K562 (cell line): ENCODE measurements around the gene AK5. TPM values are rescaled to one million over a fixed set of nuclear protein-coding genes. Genes with fewer than 3 reads are reported as not detected.

ENCODE experiments used
- ATAC-seq: fragments of 200-7000 bp; cut with Tn5 transposase; 3 replicates; pipeline ENCODE4 v1.9.1; 2020; ENCODE audit warnings: moderate library complexity
- BruUV-seq: library from RNA; stranded (reverse); fragments of 400-500 nt; replicated peaks from 2 replicates; lab custom pipeline; 2021; lab: Mats Ljungman, UMichigan
- CTCF ChIA-PET: fragments of 300-600 bp; formaldehyde crosslinking; extraction: SDS; loops from one replicate; lab custom pipeline; 2021; ENCODE audit warnings: low intra/inter-chr PET ratio; lab: Yijun Ruan, JAX
- POLR2A ChIA-PET: fragments of 300-600, 350-650 bp; sonication (Branson Sonifier 250); formaldehyde crosslinking; extraction: SDS; loops from one replicate; lab custom pipeline; 2021; ENCODE audit warnings: antibody characterized with exemption, inconsistent platforms; lab: Yijun Ruan, JAX
- DNase-seq, 4 experiments: peaks; one replicate each; pipeline versions ENCODE4 v3.0.0 to v3.0.0-alpha.2; 2011 to 2018; ENCODE audit warnings: low spot score in 3 of 4, mixed read lengths in 3 of 4; ENCODE audit errors: extremely low read depth in 1 of 4
- FAIRE-seq: peaks from 2 replicates; lab custom pipeline; 2011; peaks lifted over from hg19 to GRCh38; lab: Jason Lieb, UNC
- H2AFZ ChIP-seq: 2 replicates; pipeline ENCODE4 v1.6.0; 2011; ENCODE audit warnings: low read depth, low read length, control low read depth, inconsistent platforms
- H3K27ac ChIP-seq: fragments of 200-600 bp; 3 replicates; pipeline ENCODE4 v1.8.0; 2011; ENCODE audit warnings: low read depth, mild to moderate bottlenecking, control low read depth, inconsistent platforms, low read length, moderate library complexity, mixed read lengths; ENCODE audit errors: extremely low read depth
- H3K27me3 ChIP-seq, 2 experiments: fragments of 300-600 bp in 1 of 2; 2 replicates in 1 of 2; 3 replicates in 1 of 2; pipeline versions ENCODE4 v1.6.0 to v1.8.0; 2011; ENCODE audit warnings: inconsistent platforms in 2 of 2, low read length in 2 of 2, mild to moderate bottlenecking in 1 of 2, mixed read lengths in 1 of 2, moderate library complexity in 1 of 2; ENCODE audit not compliant: control insufficient read depth in 2 of 2, insufficient read depth in 2 of 2
- H3K36me3 ChIP-seq: fragments of 300-600 bp; 3 replicates; pipeline ENCODE4 v1.8.0; 2011; ENCODE audit warnings: mild to moderate bottlenecking, low read length, inconsistent platforms; ENCODE audit not compliant: control insufficient read depth, insufficient read depth
- H3K4me1 ChIP-seq, 2 experiments: fragments of 200-600 bp in 1 of 2; replicated peaks in 1 of 2; 2 replicates in 1 of 2; 3 replicates in 1 of 2; pipeline versions ENCODE4 v1.5.1 to v1.8.0; 2011; ENCODE audit warnings: inconsistent platforms in 2 of 2, low read length in 2 of 2, mild to moderate bottlenecking in 1 of 2, mixed read lengths in 1 of 2, moderate library complexity in 1 of 2; ENCODE audit not compliant: control insufficient read depth in 2 of 2, insufficient read depth in 2 of 2
- H3K4me2 ChIP-seq: 2 replicates; pipeline ENCODE4 v1.6.1; 2011; ENCODE audit warnings: low read length, control low read depth, inconsistent platforms, mixed read lengths; ENCODE audit not compliant: insufficient read depth
- H3K4me3 ChIP-seq: fragments of 200-600 bp; sonication (generic), shearing (Covaris generic); 2 replicates; pipeline ENCODE4 v1.5.1; 2016; ENCODE audit warnings: control low read depth, inconsistent platforms
- H3K79me2 ChIP-seq: fragments of 200-600 bp; 3 replicates; pipeline ENCODE4 v1.8.0; 2011; ENCODE audit warnings: low read length, inconsistent platforms; ENCODE audit not compliant: control insufficient read depth, insufficient read depth
- H3K9ac ChIP-seq, 2 experiments: 2 replicates each; pipeline versions ENCODE4 v1.6.0 to v1.6.1; 2011; ENCODE audit warnings: low read depth in 2 of 2, low read length in 2 of 2, control low read depth in 1 of 2, inconsistent platforms in 1 of 2, mild to moderate bottlenecking in 1 of 2, mixed read lengths in 1 of 2; ENCODE audit not compliant: insufficient read depth in 1 of 2
- H3K9me1 ChIP-seq: one replicate; pipeline ENCODE4 v1.6.0; 2011; ENCODE audit warnings: inconsistent platforms, mild to moderate bottlenecking, low read length, moderate library complexity; ENCODE audit not compliant: control insufficient read depth, insufficient read depth
- H3K9me3 ChIP-seq: replicated peaks from 2 replicates; pipeline ENCODE4 v1.5.1; 2011; ENCODE audit warnings: low read depth, low read length, inconsistent platforms; ENCODE audit not compliant: control insufficient read depth, insufficient read depth
- H4K20me1 ChIP-seq: replicated peaks from 2 replicates; pipeline ENCODE4 v1.6.1; 2011; ENCODE audit warnings: low read length, inconsistent platforms, mixed read lengths; ENCODE audit not compliant: control insufficient read depth, insufficient read depth
- HCFC1 ChIP-seq: IDR thresholded peaks from 2 replicates; pipeline ENCODE4 v1.6.1; 2012; ENCODE audit warnings: low read depth, low read length, improper control_type of control experiment
- MCM3 ChIP-seq: fragments of 450-650 bp; IDR thresholded peaks from 2 replicates; pipeline ENCODE4 v1.6.1; 2016
- MYNN ChIP-seq, 2 experiments: sonication (generic); formaldehyde crosslinking in 1 of 2; IDR thresholded peaks; 2 replicates each; pipeline versions ENCODE4 v1.5.0 to v1.6.1; 2016 to 2020; ENCODE audit warnings: antibody characterized with exemption in 1 of 2, missing genetic modification reagents in 1 of 2
- NCOA1 ChIP-seq: fragments of 450-650 bp; IDR thresholded peaks from 2 replicates; pipeline ENCODE4 v1.6.1; 2016; ENCODE audit warnings: low read depth
- POLR2A ChIP-seq: fragments of 450-650 bp; conservative IDR thresholded peaks from 2 replicates; pipeline ENCODE4 v1.6.1; 2016
- SRSF3 ChIP-seq: fragments of 200-400 bp; formaldehyde crosslinking; IDR thresholded peaks from 2 replicates; pipeline ENCODE4 v1.6.1; 2016; ENCODE audit warnings: mild to moderate bottlenecking, low read length, moderate library complexity; ENCODE audit not compliant: insufficient read depth
- STAG1 ChIP-seq: sonication (generic); formaldehyde crosslinking; IDR thresholded peaks from 2 replicates; pipeline ENCODE4 v1.5.0; 2020; ENCODE audit warnings: missing genetic modification reagents, borderline replicate concordance
- TRIM24 ChIP-seq, 2 experiments: fragments of 450-650 bp; IDR thresholded peaks; 2 replicates each; pipeline ENCODE4 v1.6.1; 2016
- ZNF589 ChIP-seq: fragments of 200-800 bp; sonication (Bioruptor generic); IDR thresholded peaks from 2 replicates; pipeline ENCODE4 v1.6.1; 2016; ENCODE audit warnings: low read depth, missing genetic modification characterization, missing compliant biosample characterization
- ZNF778 ChIP-seq: fragments of 450-650 bp; formaldehyde crosslinking; IDR thresholded peaks from 2 replicates; pipeline ENCODE4 v1.4.0; 2020; ENCODE audit warnings: mild to moderate bottlenecking, moderate library complexity
- WGBS: fragments of 100-300 bp; shearing (Covaris generic); methylation state at CpG from one replicate; pipeline ENCODE4 v1.1.6; 2016; ENCODE audit warnings: low coverage, mixed read lengths; ENCODE audit not compliant: insufficient coverage; ENCODE audit errors: missing lambda C conversion rate; 5-methylcytosine and 5-hydroxymethylcytosine counted together
- in situ Hi-C: fragments of 300-500 bp; cut with MboI; formaldehyde crosslinking; loops from 4 replicates; pipeline ENCODE4 v1.15.0; 2018; ENCODE audit warnings: inconsistent platforms, mixed read lengths
- intact Hi-C: fragments of 100-400 bp; cut with micrococcal nuclease; formaldehyde crosslinking; loops from 2 replicates; pipeline ENCODE4 v1.14.2; 2022
- polyA plus RNA-seq, 8 experiments: library from polyadenylated mRNA; depleted of rRNA in 4 of 8; stranded (reverse) in 5 of 8; unstranded in 3 of 8; fragments of >200 nt; fragmentation: Nextera tagmentation in 2 of 8; fragmentation: Illumina TruSeq in 1 of 8; extraction: Ambion mirVana in 2 of 8; extraction: Trizol in 1 of 8; gene quantifications; 2 replicates each; pipeline versions ENCODE4 v1.2.1 to v1.2.3, GENCODE V29; 2011 to 2014; ENCODE audit warnings: inconsistent platforms in 1 of 8, missing spikeins in 1 of 8
- total RNA-seq, 7 experiments: library from RNA; depleted of rRNA in 6 of 7; stranded (reverse); fragments of >200 nt in 6 of 7; fragmentation: Illumina TruSeq in 2 of 7; extraction: Trizol in 2 of 7; gene quantifications; 2 replicates each; pipeline versions ENCODE4 v1.2.1 to v1.2.3, GENCODE V29; 2011 to 2021; ENCODE audit warnings: low replicate concordance in 1 of 7
- TF ChIP-seq, protein P1 (sequence below): fragments of 250-450 bp; sonication (Bioruptor Pico); IDR thresholded peaks from 2 replicates; pipeline ENCODE4 v1.5.0; 2021

The AK5 gene
- total and polyA plus RNA-seq, 9 of the 15 experiments (the other 6 are each of a cell fraction or from before 2014, with no cell fraction given), result 0.06 TPM; not detected in 8

DNA sequence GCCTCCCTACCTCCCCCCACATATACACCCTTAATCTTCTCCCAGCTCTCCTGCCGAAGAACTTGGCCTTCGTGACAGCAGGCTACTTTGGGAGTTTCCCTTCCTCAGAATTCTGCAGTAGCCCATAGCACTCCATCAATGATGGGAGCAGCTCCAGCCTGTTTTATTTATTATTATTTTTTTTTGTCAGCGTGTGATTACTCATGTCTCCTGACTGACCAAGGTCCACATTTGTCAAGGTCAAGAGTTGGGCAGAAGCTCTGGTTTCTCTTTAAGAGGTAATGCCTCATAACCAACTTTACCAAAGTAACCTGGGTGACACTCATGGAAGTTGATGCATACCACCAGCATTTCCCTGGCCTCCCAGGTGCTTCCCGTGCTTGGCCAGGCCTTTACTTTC, 275.2 kb downstream of the AK5 start (continued):
- TF ChIP-seq MCM3 (no peak), STAG1 (CRISPR knock-in tag) (no peak), NCOA1 (no peak), ZNF589 (no peak)
- TF ChIP-seq, protein P1, sequence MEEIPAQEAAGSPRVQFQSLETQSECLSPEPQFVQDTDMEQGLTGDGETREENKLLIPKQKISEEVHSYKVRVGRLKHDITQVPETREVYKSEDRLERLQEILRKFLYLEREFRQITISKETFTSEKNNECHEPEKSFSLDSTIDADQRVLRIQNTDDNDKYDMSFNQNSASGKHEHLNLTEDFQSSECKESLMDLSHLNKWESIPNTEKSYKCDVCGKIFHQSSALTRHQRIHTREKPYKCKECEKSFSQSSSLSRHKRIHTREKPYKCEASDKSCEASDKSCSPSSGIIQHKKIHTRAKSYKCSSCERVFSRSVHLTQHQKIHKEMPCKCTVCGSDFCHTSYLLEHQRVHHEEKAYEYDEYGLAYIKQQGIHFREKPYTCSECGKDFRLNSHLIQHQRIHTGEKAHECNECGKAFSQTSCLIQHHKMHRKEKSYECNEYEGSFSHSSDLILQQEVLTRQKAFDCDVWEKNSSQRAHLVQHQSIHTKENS (CRISPR knock-in tag), result no peak

DNA sequence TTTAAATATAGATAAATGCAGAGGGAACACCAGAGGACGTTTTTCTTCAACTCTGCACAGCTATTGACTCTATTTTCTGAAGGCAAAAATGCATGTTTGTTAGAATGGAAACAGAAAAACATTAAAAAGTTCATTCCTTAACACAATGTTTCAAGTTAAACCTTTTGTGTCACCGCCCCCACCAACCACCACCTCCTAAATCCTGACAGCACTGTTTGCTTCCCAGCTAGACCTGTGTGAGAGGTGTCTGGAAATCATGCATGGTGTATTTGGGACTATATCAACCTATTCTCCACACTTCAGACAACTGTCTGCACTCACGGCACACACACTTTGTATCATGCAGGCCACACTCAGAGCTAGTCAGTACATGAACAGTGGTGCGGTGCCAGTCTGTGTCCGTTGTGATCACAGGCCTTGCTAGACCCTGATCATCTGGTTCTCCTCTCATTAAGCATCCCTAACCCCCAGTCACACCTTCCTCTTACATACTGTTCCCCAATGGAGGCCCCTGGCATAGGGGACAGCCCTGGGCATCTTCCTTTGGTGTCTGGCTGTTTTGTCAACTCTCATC, 276.9 kb downstream of the AK5 start:
- CTCF ChIA-PET, result no interaction called here
- Histone ChIP-seq H3K27ac (no peak overlapping the region), H2AFZ (no peak overlapping the region), H3K79me2 (no peaks in the 10 kb centered on the region), H3K4me2 (no peak overlapping the region), H3K36me3 (peaks cover 6% of the 10 kb centered on the region; the same call in 1 of the 3 replicates), H3K27me3 (no peaks in the 10 kb centered on the region), H4K20me1 (no peaks in the 10 kb centered on the region), H3K9me1 (no peaks in the 10 kb centered on the region), H3K4me1 (0 out of 5 replicates have a peak, but pooled peaks cover 0 to under 1% of the 10 kb centered on the region in 2 experiments), H3K9me3 (no peaks in the 10 kb centered on the region), H3K9ac (no peak overlapping the region), H3K4me3 (no peak overlapping the region)
- FAIRE-seq, result no peak
- POLR2A ChIA-PET, result interaction anchor here (1.1 kb wide), 1 partner anchor 14 kb away, joined by 3 read pairs; no protein-coding TSS in a partner anchor
- 68% methylated on average over 5 of the region's 5 CpGs for WGBS
- no TSS peak for BruUV-seq
- ATAC-seq, result no peak; the same call in 2 of the 3 replicates
- no peak for DNase-seq
- intact Hi-C loops (no loop called here), in situ Hi-C loops (no loop called here)
- TF ChIP-seq TRIM24 (IDR thresholded peaks at IDR 0.05), result no peak
- TF ChIP-seq SRSF3, result no peak
- peak; percentile 53; the same call in 1 of the 2 replicates for TF ChIP-seq POLR2A
- 0 out of 2 replicates have a peak, but pooled peaks have one; percentile 28 for TF ChIP-seq MYNN (IDR thresholded peaks at IDR 0.05)
- no peak for TF ChIP-seq MYNN (CRISPR knock-in tag; IDR thresholded peaks at IDR 0.05)
- no peak for TF ChIP-seq HCFC1
- TF ChIP-seq ZNF778 (CRISPR knock-in tag), result no peak
